HepG2 (cell line): ENCODE results near the gene CTNNAL1. TPM values are rescaled to one million over a fixed set of nuclear protein-coding genes. Genes with fewer than 3 reads are reported as not detected.

Experiments used
- ELF1 ChIP-seq: sonication (generic); formaldehyde crosslinking; IDR thresholded peaks from 2 replicates; pipeline ENCODE4 v1.4.0; 2020; ENCODE audit warnings: missing genetic modification reagents
- HOMEZ ChIP-seq: IDR thresholded peaks from 2 replicates; pipeline ENCODE4 v1.6.1; 2016; ENCODE audit warnings: low read depth
- MIER2 ChIP-seq: IDR thresholded peaks from 2 replicates; pipeline ENCODE4 v1.6.1; 2016; ENCODE audit warnings: missing biosample characterization, missing genetic modification reagents
- MXI1 ChIP-seq: IDR thresholded peaks from 3 replicates; pipeline ENCODE4 v1.6.1; 2012; ENCODE audit warnings: low read depth, low read length, inconsistent platforms, borderline replicate concordance
- SALL1 ChIP-seq: sonication (generic); formaldehyde crosslinking; IDR thresholded peaks from 2 replicates; pipeline ENCODE4 v1.8.0; 2022; ENCODE audit warnings: mild to moderate bottlenecking, missing genetic modification reagents
- THAP9 ChIP-seq: sonication (generic); formaldehyde crosslinking; IDR thresholded peaks from 2 replicates; pipeline ENCODE4; 2020; ENCODE audit warnings: missing genetic modification reagents, mild to moderate bottlenecking, borderline replicate concordance
- THRA ChIP-seq: sonication (generic); formaldehyde crosslinking; IDR thresholded peaks from 2 replicates; pipeline ENCODE4 v1.4.0; 2020; ENCODE audit warnings: missing genetic modification reagents, borderline replicate concordance
- ZBTB33 ChIP-seq: sonication (generic); formaldehyde crosslinking; IDR thresholded peaks from 2 replicates; pipeline ENCODE4 v1.4.0; 2020; ENCODE audit warnings: missing genetic modification reagents
- polyA plus RNA-seq, 8 experiments: library from polyadenylated mRNA; depleted of rRNA in 3 of 8; stranded (reverse) in 7 of 8; unstranded in 1 of 8; fragments of >200 nt; fragmentation: Illumina TruSeq in 4 of 8; extraction: Trizol in 4 of 8; gene quantifications; 2 replicates each; pipeline versions ENCODE4 v1.2.1 to v1.2.3, GENCODE V29; 2011 to 2016; ENCODE audit warnings: low read depth in 4 of 8, missing spikeins in 1 of 8, mixed read lengths in 1 of 8; ENCODE audit not compliant: insufficient read depth in 1 of 8
- total RNA-seq, 5 experiments: library from RNA; depleted of rRNA; stranded (reverse); fragments of >200 nt; fragmentation: Illumina TruSeq; extraction: Trizol; gene quantifications; 2 replicates each; pipeline ENCODE4 v1.2.3, GENCODE V29; 2016; ENCODE audit warnings: low read depth in 1 of 5

CTNNAL1 gene
- total and polyA plus RNA-seq, 2 of the 13 experiments (the other 11 are each of a cell fraction or from before 2014, with no cell fraction given): 32.0 to 162 TPM

GRCh38 chr9:109036744-109037680 is 23.7 kb upstream of the CTNNAL1 start (continued):
- peak; percentile 77 for TF ChIP-seq ZBTB33 (CRISPR knock-in tag)
- TF ChIP-seq HOMEZ: 0 out of 2 replicates have a peak, but pooled peaks have one; percentile 40
- 0 out of 2 replicates have a peak, but pooled peaks have one; percentile 15 for TF ChIP-seq MIER2
- TF ChIP-seq SALL1 (CRISPR knock-in tag): peak; percentile 26; the same call in 1 of the 2 replicates
- TF ChIP-seq MXI1: 0 out of 3 replicates have a peak, but pooled peaks have one; percentile 8
- no peak for TF ChIP-seq THAP9
- 0 out of 2 replicates have a peak, but pooled peaks have one; percentile 14 for TF ChIP-seq THRA (CRISPR knock-in tag)
- no peak for TF ChIP-seq ELF1
- TF ChIP-seq, all 625 proteins: peak for 47
